Osteoblast (primary cell): ENCODE measurements around the gene LRP11. TPM values are rescaled to one million over a fixed set of nuclear protein-coding genes. Genes with fewer than 3 reads are reported as not detected.

Experiments
- DNase-seq: peaks from one replicate; pipeline ENCODE4 v3.0.0; 2011; ENCODE audit warnings: low spot score, mixed read lengths; ENCODE audit not compliant: insufficient read length; ENCODE audit errors: missing footprints
- H2AFZ ChIP-seq: 2 replicates; pipeline ENCODE4 v1.6.0; 2011; ENCODE audit warnings: mild to moderate bottlenecking, low read length
- H3K27ac ChIP-seq: 2 replicates; pipeline ENCODE4 v1.5.1; 2011; ENCODE audit warnings: mild to moderate bottlenecking, low read depth, low read length, moderate library complexity
- H3K27me3 ChIP-seq: 2 replicates; pipeline ENCODE4 v1.6.0; 2012; ENCODE audit warnings: mild to moderate bottlenecking, control low read depth, inconsistent platforms, low read length, moderate library complexity; ENCODE audit not compliant: insufficient read depth
- H3K36me3 ChIP-seq: 2 replicates; pipeline ENCODE4 v1.5.1; 2011; ENCODE audit warnings: mild to moderate bottlenecking, low read length, control low read depth, moderate library complexity; ENCODE audit not compliant: insufficient read depth
- H3K4me1 ChIP-seq: 2 replicates; pipeline ENCODE4 v1.5.1; 2011; ENCODE audit warnings: mild to moderate bottlenecking, low read length, control low read depth, moderate library complexity; ENCODE audit not compliant: insufficient read depth
- H3K4me2 ChIP-seq: 2 replicates; pipeline ENCODE4 v1.6.0; 2011; ENCODE audit warnings: mild to moderate bottlenecking, low read length; ENCODE audit not compliant: insufficient read depth
- H3K4me3 ChIP-seq: fragments of 200-600 bp; sonication (generic); 3 replicates; pipeline ENCODE4 v1.5.1; 2012; ENCODE audit warnings: mild to moderate bottlenecking, low read length, inconsistent platforms; ENCODE audit not compliant: insufficient read depth
- H3K79me2 ChIP-seq: 2 replicates; pipeline ENCODE4 v1.6.0; 2012; ENCODE audit warnings: mild to moderate bottlenecking, low read length, control low read depth, inconsistent platforms; ENCODE audit not compliant: insufficient read depth
- H3K9me3 ChIP-seq: 2 replicates; pipeline ENCODE4 v1.5.1; 2011; ENCODE audit warnings: low read depth, low read length, control low read depth
- H4K20me1 ChIP-seq: 2 replicates; pipeline ENCODE4 v1.6.0; 2012; ENCODE audit warnings: mild to moderate bottlenecking, low read length, control low read depth; ENCODE audit not compliant: insufficient read depth
- CTCF ChIP-seq: IDR thresholded peaks from 2 replicates; pipeline ENCODE4 v1.5.1; 2011; ENCODE audit warnings: mild to moderate bottlenecking, low read depth, low read length, moderate library complexity; ENCODE audit errors: extremely low read depth
- total RNA-seq: library from RNA; depleted of rRNA; stranded (reverse); fragments of >200 nt; gene quantifications from 2 replicates; pipeline ENCODE4 v1.2.3, GENCODE V29; 2012

Gene LRP11
- total RNA-seq, 1 donor, result 39.4 TPM

GRCh38 chr6:149899926-149900619 lies 35.9 kb upstream of the LRP11 start:
- no peaks in the 10 kb centered on the region for H3K9me3 ChIP-seq
- no peaks in the 10 kb centered on the region for H3K36me3 ChIP-seq
- H3K4me2 ChIP-seq, result no peak overlapping the region
- no peak overlapping the region for H2AFZ ChIP-seq
- H3K4me3 ChIP-seq, result no peak overlapping the region
- H3K27ac ChIP-seq, result no peak overlapping the region
- no peak for TF ChIP-seq CTCF
- DNase-seq, result no peak
- H3K4me1 ChIP-seq, result peaks cover 28% of the 10 kb centered on the region
- H3K79me2 ChIP-seq, result no peaks in the 10 kb centered on the region
- no peaks in the 10 kb centered on the region for H4K20me1 ChIP-seq
- H3K27me3 ChIP-seq, result no peaks in the 10 kb centered on the region

- no peaks in the 10 kb centered on the region for H3K36me3 ChIP-seq
- DNase-seq, result no peak
- H3K27ac ChIP-seq, result no peak overlapping the region
- no peak overlapping the region for H3K4me2 ChIP-seq
- no peak for TF ChIP-seq CTCF
- H3K79me2 ChIP-seq, result no peaks in the 10 kb centered on the region
- no peaks in the 10 kb centered on the region for H3K9me3 ChIP-seq
- H3K4me3 ChIP-seq, result no peak overlapping the region
- H4K20me1 ChIP-seq, result no peaks in the 10 kb centered on the region
- no peak overlapping the region for H2AFZ ChIP-seq
- no peaks in the 10 kb centered on the region for H3K27me3 ChIP-seq
- peaks cover 31% of the 10 kb centered on the region for H3K4me1 ChIP-seq
These were observed 35.3 kb upstream of the LRP11 start for GRCh38 chr6:149899486-149899885.

GRCh38 chr6:149898966-149899365 lies 34.8 kb upstream of the LRP11 start:
- Histone ChIP-seq H3K9me3 (no peaks in the 10 kb centered on the region), H3K4me2 (no peak overlapping the region), H3K4me1 (peaks cover 31% of the 10 kb centered on the region), H2AFZ (no peak overlapping the region), H3K36me3 (no peaks in the 10 kb centered on the region), H3K79me2 (no peaks in the 10 kb centered on the region), H4K20me1 (no peaks in the 10 kb centered on the region), H3K27ac (no peak overlapping the region), H3K27me3 (no peaks in the 10 kb centered on the region), H3K4me3 (no peak overlapping the region)
- no peak for TF ChIP-seq CTCF
- DNase-seq, result no peak

GRCh38 chr6:149897855-149898744 lies 33.9 kb upstream of the LRP11 start, which contains the start of gene RAET1E:
RAET1E (minus strand) TSS chr6:149898113; CDS start chr6:149890901, 7,212 bp downstream.
- H3K4me3 ChIP-seq, result peak within 1 kb of the TSS; percentile 69
- H2AFZ ChIP-seq, result peak within 1 kb of the TSS; percentile 94
- H3K27ac ChIP-seq, result peak within 1 kb of the TSS; percentile 64
- peak within 1 kb of the TSS; percentile 88 for H3K4me2 ChIP-seq
- H3K36me3 ChIP-seq, result no peaks in the 10 kb centered on the region
- no peaks in the 10 kb centered on the region for H3K9me3 ChIP-seq
- TF ChIP-seq CTCF, result no peak
- H3K27me3 ChIP-seq, result no peaks in the 10 kb centered on the region
- no peak for DNase-seq
- peaks cover 31% of the 10 kb centered on the region for H3K4me1 ChIP-seq
- H3K79me2 ChIP-seq, result no peaks in the 10 kb centered on the region
- H4K20me1 ChIP-seq, result no peaks in the 10 kb centered on the region
